HG03175 (cell line): Measurements from ENCODE around the gene TEPSIN.

Experiments
- ATAC-seq: cut with Tn5 transposase; IDR thresholded peaks from one replicate; pipeline ENCODE4 v1.9.1; 2021; ENCODE audit warnings: mild to moderate bottlenecking, moderate library complexity; ENCODE audit not compliant: unreplicated experiment

The TEPSIN gene

GRCh38 chr17:81200695-81201580 is 37.9 kb downstream of the TEPSIN start:
- no peak for ATAC-seq

- no peak for ATAC-seq
These were observed 38.7 kb downstream of the TEPSIN start for GRCh38 chr17:81200201-81200600.

- ATAC-seq, result no peak
These were observed 39.4 kb downstream of the TEPSIN start for GRCh38 chr17:81199482-81199830.

GRCh38 chr17:81198826-81199481 is 39.9 kb downstream of the TEPSIN start:
- ATAC-seq, result no peak

- no peak for ATAC-seq
These were observed 40.9 kb downstream of the TEPSIN start for GRCh38 chr17:81197831-81198490.

- no peak for ATAC-seq
These were observed 41.5 kb downstream of the TEPSIN start for GRCh38 chr17:81197409-81197795.

GRCh38 chr17:81196505-81197408 is 42.1 kb downstream of the TEPSIN start:
- no peak for ATAC-seq

GRCh38 chr17:81195941-81196495 is 42.8 kb downstream of the TEPSIN start:
- no peak for ATAC-seq

- no peak for ATAC-seq
These were observed 43.6 kb downstream of the TEPSIN start for GRCh38 chr17:81194941-81195901.

GRCh38 chr17:81194225-81194760 is 44.6 kb downstream of the TEPSIN start:
- ATAC-seq, result no peak

- no peak for ATAC-seq
These were observed 45.2 kb downstream of the TEPSIN start for GRCh38 chr17:81193470-81194224.

- ATAC-seq, result no peak
These were observed 45.8 kb downstream of the TEPSIN start for GRCh38 chr17:81193051-81193410.

GRCh38 chr17:81192386-81193050 is 46.3 kb downstream of the TEPSIN start:
- ATAC-seq, result no peak

GRCh38 chr17:81191646-81192045 is 47.2 kb downstream of the TEPSIN start:
- ATAC-seq, result no peak

- no peak for ATAC-seq
These were observed 47.7 kb downstream of the TEPSIN start for GRCh38 chr17:81191116-81191515.

- ATAC-seq, result no peak
These were observed 48.3 kb downstream of the TEPSIN start for GRCh38 chr17:81190591-81190990.

- no peak for ATAC-seq
These were observed 49.0 kb downstream of the TEPSIN start for GRCh38 chr17:81189670-81190530.
